Parathyroid adenoma (tissue), 2 donors: ENCODE measurements around the gene CHD1.

Experiments
- H2AFZ ChIP-seq: fragments of 300-600 bp; sonication (generic); one replicate; pipeline ENCODE4 v1.7.0; 2017; ENCODE audit warnings: antibody characterized with exemption, mild to moderate bottlenecking
- H3K27ac ChIP-seq: fragments of 300-600 bp; sonication (generic); one replicate; pipeline ENCODE4 v1.7.0; 2017
- H3K27me3 ChIP-seq: fragments of 300-600 bp; sonication (generic); one replicate; pipeline ENCODE4 v1.7.0; 2017; ENCODE audit warnings: low read length; ENCODE audit not compliant: control insufficient read depth, insufficient read depth
- H3K36me3 ChIP-seq: fragments of 300-600 bp; sonication (generic); one replicate; pipeline ENCODE4 v1.7.0; 2017; ENCODE audit warnings: low read length; ENCODE audit not compliant: control insufficient read depth, insufficient read depth
- H3K4me1 ChIP-seq: fragments of 300-600 bp; sonication (generic); one replicate; pipeline ENCODE4 v1.7.0; 2017; ENCODE audit warnings: control low read depth
- H3K4me2 ChIP-seq: fragments of 300-600 bp; sonication (generic); one replicate; pipeline ENCODE4 v1.7.0; 2017; ENCODE audit warnings: low read length
- H3K4me3 ChIP-seq: fragments of 300-600 bp; sonication (generic); one replicate; pipeline ENCODE4 v1.7.0; 2017; ENCODE audit warnings: low read depth, low read length
- H3K79me2 ChIP-seq: fragments of 300-600 bp; sonication (generic); one replicate; pipeline ENCODE4 v1.7.0; 2017; ENCODE audit warnings: control low read depth
- H3K9ac ChIP-seq: fragments of 300-600 bp; sonication (generic); one replicate; pipeline ENCODE4 v1.7.0; 2017; ENCODE audit warnings: mild to moderate bottlenecking
- H3K9me3 ChIP-seq: fragments of 300-600 bp; sonication (generic); one replicate; pipeline ENCODE4 v1.7.0; 2017; ENCODE audit warnings: low read length; ENCODE audit not compliant: control insufficient read depth
- CTCF ChIP-seq: fragments of 300-600 bp; sonication (generic); IDR thresholded peaks from one replicate; pipeline ENCODE4 v1.7.0; 2017; ENCODE audit warnings: antibody characterized with exemption, mild to moderate bottlenecking
- donor health status: primary hyperparathyroidism.

CHD1 gene

GRCh38 chr5:98928873-98929709 lies at the start of gene CHD1:
CHD1 (minus strand) TSS chr5:98929007; CDS start chr5:98926386, 2,621 bp downstream.
- peak; percentile 5 for TF ChIP-seq CTCF
- Histone ChIP-seq H3K27me3 (no peaks in the 10 kb centered on the region), H3K4me1 (peaks cover 19% of the 10 kb centered on the region)

GRCh38 chr5:98978528-98978927 lies 49.7 kb upstream of the CHD1 start:
- Histone ChIP-seq H3K4me1 (no peaks in the 10 kb centered on the region), H3K27me3 (no peaks in the 10 kb centered on the region), H3K9me3 (no peaks in the 10 kb centered on the region), H2AFZ (no peak overlapping the region), H3K79me2 (no peaks in the 10 kb centered on the region), H3K4me3 (no peak overlapping the region), H3K36me3 (no peaks in the 10 kb centered on the region), H3K27ac (no peak overlapping the region), H3K4me2 (no peak overlapping the region), H3K9ac (no peak overlapping the region)
- no peak for TF ChIP-seq CTCF

More at GRCh38 chr5:98928873-98929709, at the start of gene CHD1:
- Histone ChIP-seq H3K9ac (peak within 1 kb of the TSS; percentile 100), H3K4me2 (peak within 1 kb of the TSS; percentile 88), H3K27ac (peak within 1 kb of the TSS; percentile 100), H3K4me3 (peak within 1 kb of the TSS; percentile 92), H2AFZ (peak within 1 kb of the TSS; percentile 97), H3K9me3 (no peaks in the 10 kb centered on the region), H3K36me3 (no peaks in the 10 kb centered on the region), H3K79me2 (peaks cover 27% of the 10 kb centered on the region)

- no peaks in the 10 kb centered on the region for H3K4me1 ChIP-seq
- no peak overlapping the region for H3K9ac ChIP-seq
- TF ChIP-seq CTCF = no peak
- H3K4me3 ChIP-seq = no peak overlapping the region
- H3K79me2 ChIP-seq = no peaks in the 10 kb centered on the region
- no peaks in the 10 kb centered on the region for H3K9me3 ChIP-seq
- H3K27me3 ChIP-seq = no peaks in the 10 kb centered on the region
- H2AFZ ChIP-seq = no peak overlapping the region
- no peak overlapping the region for H3K4me2 ChIP-seq
- no peak overlapping the region for H3K27ac ChIP-seq
- no peaks in the 10 kb centered on the region for H3K36me3 ChIP-seq
Measured at GRCh38 chr5:98977723-98978122, 48.9 kb upstream of the CHD1 start.

GRCh38 chr5:98975682-98976407 lies 47.0 kb upstream of the CHD1 start:
- H3K9me3 ChIP-seq = no peaks in the 10 kb centered on the region
- H3K4me1 ChIP-seq = no peaks in the 10 kb centered on the region
- no peak overlapping the region for H3K4me2 ChIP-seq
- H3K36me3 ChIP-seq = no peaks in the 10 kb centered on the region
- H3K27ac ChIP-seq = no peak overlapping the region
- TF ChIP-seq CTCF = no peak
- H3K79me2 ChIP-seq = no peaks in the 10 kb centered on the region
- H2AFZ ChIP-seq = no peak overlapping the region
- no peak overlapping the region for H3K9ac ChIP-seq
- no peaks in the 10 kb centered on the region for H3K27me3 ChIP-seq
- H3K4me3 ChIP-seq = no peak overlapping the region
